Measurements from ENCODE around the gene ITPRIPL1. TPM values are rescaled to one million over a fixed set of nuclear protein-coding genes. Genes with fewer than 3 reads are reported as not detected.

ITPRIPL1 gene
- total and polyA plus RNA-seq, 2 of the 4 experiments (the other 2 are of a cell fraction) = 0.84 to 1.1 TPM

GRCh38 chr2:96344011-96344410, 18.9 kb downstream of the ITPRIPL1 start:
- DNase-seq = peak; percentile 73
- Histone ChIP-seq H3K18ac (ENCODE audit: low read depth, low read length) (no peak overlapping the region), H4K8ac (ENCODE audit: low read depth in 2 of 2, low read length in 2 of 2) (no peak overlapping the region), H3K9me3 (ENCODE audit: control insufficient read depth, insufficient read depth, low read length) (no peaks in the 10 kb centered on the region), H2AK5ac (ENCODE audit: low read depth, low read length) (no peak overlapping the region), H2AK9ac (replicated peaks; ENCODE audit: low read depth, low read length, poor library complexity) (no peak overlapping the region), H3K9me1 (ENCODE audit: insufficient read depth, low read length) (peaks cover 24% of the 10 kb centered on the region), H3K23ac (ENCODE audit: low read depth, low read length) (no peak overlapping the region), H3K27me3 (ENCODE audit: control insufficient read depth, insufficient read depth, low read length) (no peaks in the 10 kb centered on the region), H2AFZ (replicated peaks; ENCODE audit: low read length, poor library complexity) (no peak overlapping the region), H3K56ac (ENCODE audit: extremely low read depth, insufficient read depth, low read length) (no peak overlapping the region), H3K4me2 (ENCODE audit: low read depth, low read length) (no peak overlapping the region), H2BK15ac (ENCODE audit: low read depth, low read length) (no peak overlapping the region), H3K4me1 (ENCODE audit: control insufficient read depth, insufficient read depth, low read length) (peaks cover 8% of the 10 kb centered on the region), H3K9ac (ENCODE audit: low read depth, low read length) (no peak overlapping the region), H2BK5ac (ENCODE audit: low read depth, low read length, poor library complexity, severe bottlenecking) (no peak overlapping the region), H3K4ac (ENCODE audit: low read depth, low read length) (no peak overlapping the region), H3K4me3 (ENCODE audit: insufficient read depth, low read depth, low read length) (no peak overlapping the region), H2BK120ac (ENCODE audit: low read depth, low read length) (no peak overlapping the region), H4K5ac (ENCODE audit: low read depth, low read length) (no peak overlapping the region), H3K79me1 (ENCODE audit: low read depth in 1 of 2, low read length in 2 of 2) (peaks cover 9 to 55% of the 10 kb centered on the region in 2 experiments), H4K91ac (ENCODE audit: insufficient read depth, low read depth, low read length) (no peak overlapping the region), H3K27ac (ENCODE audit: insufficient read depth, low read length) (no peak overlapping the region), H4K20me1 (ENCODE audit: insufficient read depth, low read length) (no peaks in the 10 kb centered on the region), H2BK20ac (ENCODE audit: low read depth, low read length) (no peak overlapping the region), H3K36me3 (ENCODE audit: control insufficient read depth, insufficient read depth, low read length) (peaks cover 4% of the 10 kb centered on the region), H3K14ac (replicated peaks; ENCODE audit: low read depth, low read length) (no peak overlapping the region)
- in situ Hi-C loops (cut with MboI; ENCODE audit: low sequenced_read_pairs) (no loop called here), dilution Hi-C loops (cut with HindIII; ENCODE audit: low sequenced_read_pairs, unreplicated experiment) (no loop called here), intact Hi-C loops (cut with micrococcal nuclease) (no loop called here)
- POLR2A ChIA-PET (ENCODE audit: unreplicated experiment) = no interaction called here
- no CpG with 5 or more reads among the region's 5 CpGs for WGBS, 2 experiments (ENCODE audit: extremely low coverage in 2 of 2, insufficient read length in 1 of 2)
- TF ChIP-seq FOS (IDR thresholded peaks at IDR 0.05; ENCODE audit: low read depth, low read length) = no peak
- peak; percentile 50; the same call in 1 of the 2 replicates for ATAC-seq (ENCODE audit: low read depth)
- CTCF ChIA-PET = no interaction called here
- no TSS peak for BruUV-seq (replicated peaks)
